Sigmoid colon (tissue), 7 donors: ENCODE data around the gene RNF224. TPM values are rescaled to one million over a fixed set of nuclear protein-coding genes. Genes with fewer than 3 reads are reported as not detected.

Experiments used
- DNase-seq: peaks from one replicate; pipeline ENCODE4 v3.0.0-alpha.2; 2019
- H3K27ac ChIP-seq, 4 donors: fragments of 200-600 bp; sonication (generic); one replicate each; pipeline ENCODE4 v1.5.1; 2016 to 2019; ENCODE audit warnings: mild to moderate bottlenecking in 1 of 4
- H3K27me3 ChIP-seq, 3 donors: fragments of 200-600 bp; sonication (generic); one replicate each; pipeline ENCODE4 v1.5.1; 2019; ENCODE audit warnings: mild to moderate bottlenecking in 1 of 3
- H3K36me3 ChIP-seq, 4 donors: fragments of 200-600 bp; sonication (generic); one replicate each; pipeline ENCODE4 v1.5.1; 2016 to 2019
- H3K4me1 ChIP-seq, 4 donors: fragments of 200-600 bp; sonication (generic); one replicate each; pipeline ENCODE4 v1.5.1; 2017 to 2019
- H3K4me3 ChIP-seq, 4 donors: fragments of 200-600 bp; sonication (generic); one replicate each; pipeline ENCODE4 v1.5.1; 2017 to 2019; ENCODE audit warnings: mild to moderate bottlenecking in 2 of 4, moderate library complexity in 1 of 4
- H3K9me3 ChIP-seq, 4 donors: fragments of 200-600 bp in 3 of 4; sonication (generic) in 3 of 4; one replicate each; pipeline versions ENCODE4 v1.5.1 to v1.6.1; 2013 to 2019
- CTCF ChIP-seq, 4 experiments: fragments of 450-650 bp in 3 of 4; fragments of 200-600 bp in 1 of 4; IDR thresholded peaks; one replicate each; pipeline ENCODE4 v1.5.1; 2016 to 2019; ENCODE audit warnings: antibody characterized with exemption in 4 of 4, mild to moderate bottlenecking in 3 of 4, moderate library complexity in 2 of 4
- EP300 ChIP-seq, 4 donors: sonication (generic); formaldehyde crosslinking; IDR thresholded peaks; one replicate each; pipeline ENCODE4 v1.6.1; 2017; ENCODE audit warnings: antibody characterized with exemption in 4 of 4
- POLR2A ChIP-seq, 2 donors: fragments of 450-650 bp; IDR thresholded peaks; one replicate each; pipeline ENCODE4 v1.6.1; 2016; ENCODE audit warnings: antibody characterized with exemption in 2 of 2, mild to moderate bottlenecking in 2 of 2, moderate library complexity in 2 of 2
- POLR2AphosphoS5 ChIP-seq, 4 donors: sonication (generic); formaldehyde crosslinking; IDR thresholded peaks; one replicate each; pipeline ENCODE4 v1.6.1; 2017; ENCODE audit warnings: antibody characterized with exemption in 4 of 4
- WGBS, 2 donors: extraction: QIAGEN DNeasy Blood & Tissue Kit; methylation state at CpG; one replicate each; pipeline ENCODE4 v1.1.7; 2013; 5-methylcytosine and 5-hydroxymethylcytosine counted together
- intact Hi-C: fragments of 100-400 bp; cut with DNase I; formaldehyde crosslinking; loops from one replicate; pipeline ENCODE4 v1.15.1; 2023
- polyA plus RNA-seq, 3 donors: library from polyadenylated mRNA; stranded (reverse); fragments of 200-250 nt; gene quantifications; one replicate each; pipeline ENCODE4 v1.2.3, GENCODE V29; 2013
- total RNA-seq, 4 donors: library from RNA; depleted of rRNA; stranded (reverse); fragments of >200 nt; gene quantifications; one replicate each; pipeline ENCODE4 v1.1.0, GENCODE V29; 2016
- donor health status: healthy with polysubstance abuse.
- donor health status: Bipolar disorder and iron deficiency.
- donor health status: healthy.

The RNF224 gene
- total and polyA plus RNA-seq, 7 donors, result 0.04 TPM; not detected in 6

GRCh38 chr9:137184881-137185660, 42.2 kb upstream of the RNF224 start:
- intact Hi-C loops, result loop anchor here (5.0 kb wide), 3 partner anchors 37 to 58 kb away; partner anchors contain the start of gene RNF208
- peaks cover 45 to 72% (median 51%) of the 10 kb centered on the region in 4 donors for H3K36me3 ChIP-seq

GRCh38 chr9:137185921-137186320, 41.4 kb upstream of the RNF224 start:
- H3K4me3 ChIP-seq, result no peak overlapping the region
- H3K36me3 ChIP-seq, result peaks cover 36 to 72% (median 47%) of the 10 kb centered on the region in 4 donors
- H3K9me3 ChIP-seq, result no peaks in the 10 kb centered on the region
- no peak for DNase-seq
- intact Hi-C loops, result loop anchor here (5.0 kb wide), 3 partner anchors 36 to 59 kb away; partner anchors contain the start of gene RNF208
- H3K27me3 ChIP-seq, result no peaks in the 10 kb centered on the region
- 92 to 96% methylated on average over 19 of the region's 19 CpGs for WGBS, 2 donors
- no peak overlapping the region for H3K27ac ChIP-seq
- TF ChIP-seq POLR2AphosphoS5 (IDR thresholded peaks at IDR 0.05) (no peak), EP300 (IDR thresholded peaks at IDR 0.05) (no peak), POLR2A (IDR thresholded peaks at IDR 0.05) (no peak), CTCF (IDR thresholded peaks at IDR 0.05) (no peak)
- peaks cover 0 to 45% (median 44%) of the 10 kb centered on the region in 4 donors for H3K4me1 ChIP-seq

More at GRCh38 chr9:137184881-137185660, 42.2 kb upstream of the RNF224 start:
- no peak overlapping the region for H3K27ac ChIP-seq
- H3K27me3 ChIP-seq, result no peaks in the 10 kb centered on the region
- H3K9me3 ChIP-seq, result no peaks in the 10 kb centered on the region
- WGBS, 2 donors, result 94 to 95% methylated on average over 48 of the region's 48 CpGs
- no peak overlapping the region for H3K4me3 ChIP-seq
- peaks cover 0 to 37% (median 36%) of the 10 kb centered on the region in 4 donors for H3K4me1 ChIP-seq
- TF ChIP-seq POLR2AphosphoS5 (IDR thresholded peaks at IDR 0.05) (no peak), EP300 (IDR thresholded peaks at IDR 0.05) (no peak), CTCF (IDR thresholded peaks at IDR 0.05) (no peak)
- DNase-seq, result no peak

GRCh38 chr9:137186385-137186784, 40.9 kb upstream of the RNF224 start:
- intact Hi-C loops, result loop anchor here (5.0 kb wide), 3 partner anchors 36 to 59 kb away; partner anchors contain the start of gene RNF208
- Histone ChIP-seq H3K4me1 (peaks cover 0 to 47% (median 45%) of the 10 kb centered on the region in 4 donors), H3K27me3 (no peaks in the 10 kb centered on the region), H3K27ac (no peak overlapping the region), H3K36me3 (peaks cover 32 to 72% (median 45%) of the 10 kb centered on the region in 4 donors), H3K9me3 (no peaks in the 10 kb centered on the region), H3K4me3 (peak overlapping the region in 1 of 4 donors; percentile 96)
- 30 to 79% methylated on average over 6 of the region's 6 CpGs for WGBS, 2 donors
- TF ChIP-seq EP300 (IDR thresholded peaks at IDR 0.05) (no peak), CTCF (IDR thresholded peaks at IDR 0.05) (no peak)
- DNase-seq, result no peak

GRCh38 chr9:137187386-137187785, 39.9 kb upstream of the RNF224 start:
- H3K4me3 ChIP-seq, result peak overlapping the region; percentile 62 to 96 (median 72)
- no peak for DNase-seq
- WGBS, 2 donors, result 80 to 86% methylated on average over 15 of the region's 15 CpGs
- no peaks in the 10 kb centered on the region for H3K27me3 ChIP-seq
- intact Hi-C loops, result loop anchor here (5.0 kb wide), 3 partner anchors 35 to 60 kb away; partner anchors contain the start of gene RNF208
- no peak for TF ChIP-seq POLR2A (IDR thresholded peaks at IDR 0.05)
- TF ChIP-seq POLR2AphosphoS5 (IDR thresholded peaks at IDR 0.05), result no peak
- no peak for TF ChIP-seq CTCF (IDR thresholded peaks at IDR 0.05)
- TF ChIP-seq EP300 (IDR thresholded peaks at IDR 0.05), result no peak
- peaks cover 25 to 63% (median 42%) of the 10 kb centered on the region in 4 donors for H3K36me3 ChIP-seq
- no peak overlapping the region for H3K27ac ChIP-seq
- H3K9me3 ChIP-seq, result no peaks in the 10 kb centered on the region
- H3K4me1 ChIP-seq, result peaks cover 0 to 47% (median 45%) of the 10 kb centered on the region in 4 donors
